ENCODE data around the gene SEC24D.
"Not testable (repeated sequence)": the region's sequence is repeated elsewhere in the genome, so short reads cannot be mapped to it uniquely, and the experiment has no call there.

Gene SEC24D

GRCh38 chr4:118811832-118812231, 24.1 kb downstream of the SEC24D start:
- no peak for DNase-seq (ENCODE audit: low read depth)

- DNase-seq (ENCODE audit: low read depth): no peak
Measured at GRCh38 chr4:118810991-118811764, 24.7 kb downstream of the SEC24D start.

- no peak for DNase-seq (ENCODE audit: low read depth)
Measured at GRCh38 chr4:118807659-118808058, 28.3 kb downstream of the SEC24D start.

- no peak for DNase-seq (ENCODE audit: low read depth)
Measured at GRCh38 chr4:118803253-118803652, 32.7 kb downstream of the SEC24D start.

GRCh38 chr4:118801895-118802575, 33.9 kb downstream of the SEC24D start:
- no peak for DNase-seq (ENCODE audit: low read depth)

- no peak for DNase-seq (ENCODE audit: low read depth)
Measured at GRCh38 chr4:118799231-118799942, 36.5 kb downstream of the SEC24D start.

- no peak for DNase-seq (ENCODE audit: low read depth)
Measured at GRCh38 chr4:118798658-118799057, 37.3 kb downstream of the SEC24D start.

GRCh38 chr4:118797558-118798142, 38.3 kb downstream of the SEC24D start:
- no peak for DNase-seq (ENCODE audit: low read depth)

- DNase-seq (ENCODE audit: low read depth): not testable (repeated sequence)
Measured at GRCh38 chr4:118791690-118792446, 44.1 kb downstream of the SEC24D start.

- no peak for DNase-seq (ENCODE audit: low read depth)
Measured at GRCh38 chr4:118790544-118790943, 45.4 kb downstream of the SEC24D start.

GRCh38 chr4:118788911-118789310, 47.0 kb downstream of the SEC24D start:
- DNase-seq (ENCODE audit: low read depth): no peak

- DNase-seq (ENCODE audit: low read depth): no peak
Measured at GRCh38 chr4:118787844-118788380, 48.0 kb downstream of the SEC24D start.

GRCh38 chr4:118784776-118785175, 51.1 kb downstream of the SEC24D start:
- no peak for DNase-seq (ENCODE audit: low read depth)

- no peak for DNase-seq (ENCODE audit: low read depth)
Measured at GRCh38 chr4:118783887-118784286, 52.0 kb downstream of the SEC24D start.

- DNase-seq (ENCODE audit: low read depth): not testable (repeated sequence)
Measured at GRCh38 chr4:118782886-118783285, 53.0 kb downstream of the SEC24D start.

- DNase-seq (ENCODE audit: low read depth): not testable (repeated sequence)
Measured at GRCh38 chr4:118777649-118778048, 58.3 kb downstream of the SEC24D start.

- not testable (repeated sequence) for DNase-seq (ENCODE audit: low read depth)
Measured at GRCh38 chr4:118776955-118777640, 58.8 kb downstream of the SEC24D start.

- no peak for DNase-seq (ENCODE audit: low read depth)
Measured at GRCh38 chr4:118776157-118776954, 59.6 kb downstream of the SEC24D start.

GRCh38 chr4:118775405-118775804, 60.5 kb downstream of the SEC24D start:
- no peak for DNase-seq (ENCODE audit: low read depth)

- no peak for DNase-seq (ENCODE audit: low read depth)
Measured at GRCh38 chr4:118774989-118775388, 60.9 kb downstream of the SEC24D start.
